ENCODE measurements around the gene ICAM3. TPM values are rescaled to one million over a fixed set of nuclear protein-coding genes. Genes with fewer than 3 reads are reported as not detected.

The ICAM3 gene
- total RNA-seq, 6 donors from 2014 or later = 12.7 to 53.9 (median 20.5) TPM

- peaks cover 0 to 50% (median 23%) of the 10 kb centered on the region in 4 donors for H3K27me3 ChIP-seq
These were observed 47.7 kb downstream of the ICAM3 start for GRCh38 chr19:10291554-10292205.

GRCh38 chr19:10290876-10291553 lies 48.4 kb downstream of the ICAM3 start:
- H3K4me1 ChIP-seq = peaks cover 92 to 100% (median 98%) of the 10 kb centered on the region in 4 donors

More at GRCh38 chr19:10291554-10292205, 47.7 kb downstream of the ICAM3 start:
- Histone ChIP-seq H3K36me3 (no peaks in the 10 kb centered on the region), H3K4me1 (peaks cover 88 to 96% (median 93%) of the 10 kb centered on the region in 4 donors), H3K9me3 (no peaks in the 10 kb centered on the region), H3K27ac (peak overlapping the region; percentile 37 to 82 (median 66)), H3K4me3 (peak overlapping the region in 3 of 4 donors; percentile 39 to 64 (median 54))
- DNase-seq = peak in 1 of 2 donors; percentile 91
- peak in 1 of 2 donors; percentile 5 for ATAC-seq (ENCODE audit: low FRiP score in 2 of 2)
- 1 to 6% methylated on average over 19 to 49 of the region's 49 CpGs for WGBS, 2 donors
- no peak for TF ChIP-seq POLR2A (IDR thresholded peaks at IDR 0.05)

GRCh38 chr19:10290357-10290875 lies 49.0 kb downstream of the ICAM3 start:
- Histone ChIP-seq H3K27ac (peak overlapping the region in 3 of 4 donors; percentile 64 to 82 (median 69)), H3K36me3 (peaks cover under 1 to 9% (median 7%) of the 10 kb centered on the region in 4 donors), H3K4me1 (peaks cover 94 to 100% (median 98%) of the 10 kb centered on the region in 4 donors), H3K4me3 (peak overlapping the region in 3 of 4 donors; percentile 39 to 64 (median 54)), H3K27me3 (peaks cover 0 to 42% (median 21%) of the 10 kb centered on the region in 4 donors), H3K9me3 (no peaks in the 10 kb centered on the region)
- 2% methylated on average over 30 of the region's 30 CpGs for WGBS, 2 donors
- ATAC-seq (ENCODE audit: low FRiP score in 2 of 2) (peak in 1 of 2 donors; percentile 5), DNase-seq (peak in 1 of 2 donors; percentile 65)
- no peak for TF ChIP-seq EP300 (IDR thresholded peaks at IDR 0.05)
- no peak for TF ChIP-seq POLR2AphosphoS5 (IDR thresholded peaks at IDR 0.05)
- no peak for TF ChIP-seq POLR2A (IDR thresholded peaks at IDR 0.05)
- no peak for TF ChIP-seq CTCF (IDR thresholded peaks at IDR 0.05)

More at GRCh38 chr19:10290876-10291553, 48.4 kb downstream of the ICAM3 start:
- TF ChIP-seq POLR2A (IDR thresholded peaks at IDR 0.05) = peak in 3 of 4 donors; percentile 45 to 72 (median 52)
- no peak for TF ChIP-seq CTCF (IDR thresholded peaks at IDR 0.05)
- TF ChIP-seq POLR2AphosphoS5 (IDR thresholded peaks at IDR 0.05) = peak in 1 of 2 donors; percentile 59
- whole genome bisulfite sequencing, 2 donors = 2% methylated on average over 19 to 33 of the region's 57 CpGs
- Histone ChIP-seq H3K4me3 (peak overlapping the region; percentile 14 to 64 (median 46)), H3K36me3 (peaks cover 0 to 3% (median under 1%) of the 10 kb centered on the region in 4 donors), H3K27ac (peak overlapping the region; percentile 37 to 82 (median 66)), H3K9me3 (no peaks in the 10 kb centered on the region), H3K27me3 (peaks cover 0 to 47% (median 22%) of the 10 kb centered on the region in 4 donors)
- ATAC-seq (ENCODE audit: low FRiP score in 2 of 2) = peak; percentile 5 to 53
- peak; percentile 81 to 92 for DNase-seq

- peak in 1 of 2 donors; percentile 93 for DNase-seq
- 1 to 4% methylated on average over 18 to 32 of the region's 45 CpGs for WGBS, 2 donors
- peaks cover 94 to 100% (median 98%) of the 10 kb centered on the region in 4 donors for H3K4me1 ChIP-seq
- peaks cover 0 to 37% (median 19%) of the 10 kb centered on the region in 4 donors for H3K27me3 ChIP-seq
- TF ChIP-seq EP300 (IDR thresholded peaks at IDR 0.05) = no peak
- no peak for TF ChIP-seq POLR2A (IDR thresholded peaks at IDR 0.05)
- TF ChIP-seq POLR2AphosphoS5 (IDR thresholded peaks at IDR 0.05) = no peak
- no peak for TF ChIP-seq CTCF (IDR thresholded peaks at IDR 0.05)
- H3K4me3 ChIP-seq = peak within 1 kb of the TSS; percentile 13 to 64 (median 46)
- no peak for ATAC-seq (ENCODE audit: low FRiP score in 2 of 2)
- H3K36me3 ChIP-seq = peaks cover 6 to 14% (median 12%) of the 10 kb centered on the region in 4 donors
- no peaks in the 10 kb centered on the region for H3K9me3 ChIP-seq
- peak within 1 kb of the TSS; percentile 28 to 82 (median 66) for H3K27ac ChIP-seq
These were observed 49.5 kb downstream of the ICAM3 start, which contains the start of gene ICAM5 for GRCh38 chr19:10289836-10290356. TSS of gene ICAM5 (plus strand) at chr19:10289952. CDS start at chr19:10290044, 92 bp downstream.
